ENCODE data around the gene IL12RB2.

- TF ChIP-seq EZH2 (IDR thresholded peaks at IDR 0.05; ENCODE audit: insufficient read depth, poor library complexity, severe bottlenecking) (no peak), EZH2phosphoT487 (IDR thresholded peaks at IDR 0.05; ENCODE audit: insufficient read depth, low read depth) (no peak)
Measured at GRCh38 chr1:67429528-67430357, 122.1 kb downstream of the IL12RB2 start.
